Measurements from ENCODE around the gene CLEC4C. TPM values are rescaled to one million over a fixed set of nuclear protein-coding genes. Genes with fewer than 3 reads are reported as not detected.

CLEC4C gene
- total and polyA plus RNA-seq, 10 of the 15 experiments (the other 5 are each of a cell fraction or from before 2014, with no cell fraction given): 0.38 to 12.2 (median 4.6) TPM

DNA sequence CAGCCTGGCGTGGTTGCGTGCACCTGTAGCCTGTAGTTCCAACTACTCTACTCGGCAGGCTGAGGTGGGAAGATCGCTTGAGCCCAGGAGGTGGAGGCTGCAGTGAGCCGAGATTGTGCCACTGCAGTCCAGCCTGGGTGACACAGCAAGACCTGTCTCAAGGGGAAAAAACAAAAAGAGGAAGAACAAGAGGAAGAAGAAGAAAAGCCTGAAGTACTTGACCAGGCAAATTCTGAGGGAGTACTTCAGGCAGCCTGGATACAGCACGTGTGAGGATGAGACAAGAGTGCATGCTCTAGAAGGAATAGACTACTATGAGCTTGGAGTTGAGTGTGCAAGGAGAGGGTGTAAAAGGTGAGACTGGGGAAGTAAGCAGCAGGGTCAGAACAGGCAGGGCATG lies 53.4 kb downstream of the CLEC4C start:
- H3K4me2 ChIP-seq (ENCODE audit: control insufficient read depth, insufficient read depth): no peak overlapping the region
- H3K79me2 ChIP-seq (ENCODE audit: control insufficient read depth, insufficient read depth, low read length): no peaks in the 10 kb centered on the region
- no peak overlapping the region for H3K4me3 ChIP-seq
- no peak overlapping the region for H2AFZ ChIP-seq (ENCODE audit: control insufficient read depth, low read depth, low read length)
- in situ Hi-C loops (cut with MboI): no loop called here
- no peaks in the 10 kb centered on the region for H3K4me1 ChIP-seq (ENCODE audit: control insufficient read depth, insufficient read depth, low read length)
- H3K36me3 ChIP-seq (ENCODE audit: control insufficient read depth in 2 of 2, insufficient read depth in 2 of 2, low read length in 1 of 2): no peaks in the 10 kb centered on the region
- no peaks in the 10 kb centered on the region for H3K27me3 ChIP-seq (replicated peaks in 1 of 2; ENCODE audit: control insufficient read depth in 2 of 2, insufficient read depth in 2 of 2, low read length in 1 of 2)
- POLR2A ChIA-PET: interaction anchor here (0.6 kb wide), 1 partner anchor 10 kb away, joined by 3 read pairs; no protein-coding TSS in a partner anchor
- no TSS peak for BruUV-seq (replicated peaks)
- no peak overlapping the region for H3K9ac ChIP-seq (ENCODE audit: control insufficient read depth, insufficient read depth, low read length)
- no peaks in the 10 kb centered on the region for H3K9me3 ChIP-seq (replicated peaks; ENCODE audit: control insufficient read depth, insufficient read depth, low read length)
- SMC1A ChIA-PET (ENCODE audit: uncharacterized antibody, unreplicated experiment): no interaction called here
- CTCF ChIA-PET: no interaction called here
- H4K20me1 ChIP-seq (ENCODE audit: control insufficient read depth, insufficient read depth): no peaks in the 10 kb centered on the region
- no peak for FAIRE-seq
- RAD21 ChIA-PET (ENCODE audit: unreplicated experiment): no interaction called here
- no peak for DNase-seq (ENCODE audit: low read depth, low spot score)
- intact Hi-C loops (cut with micrococcal nuclease; ENCODE audit: unreplicated experiment): no loop called here
- no peak overlapping the region for H3K27ac ChIP-seq (ENCODE audit: control insufficient read depth, insufficient read depth)
- TF ChIP-seq RAD51 (IDR thresholded peaks at IDR 0.05): no peak
- no peak for TF ChIP-seq ETV6 (conservative IDR thresholded peaks at IDR 0.05 in 1 of 2, IDR thresholded peaks at IDR 0.05 in 1 of 2; ENCODE audit: borderline replicate concordance in 1 of 2, low read depth in 1 of 2)
- no peak for TF ChIP-seq NR2C1 (IDR thresholded peaks at IDR 0.05)
- no peak for TF ChIP-seq STAT1 (conservative IDR thresholded peaks at IDR 0.05)
- TF ChIP-seq ESRRA (IDR thresholded peaks at IDR 0.05; ENCODE audit: low read length): no peak
- no peak for TF ChIP-seq CHD2 (IDR thresholded peaks at IDR 0.05; ENCODE audit: borderline replicate concordance, low read depth, low read length)
- no peak for TF ChIP-seq HCFC1 (IDR thresholded peaks at IDR 0.05; ENCODE audit: low read length)
- no peak for TF ChIP-seq ZZZ3 (IDR thresholded peaks at IDR 0.05; ENCODE audit: control insufficient read depth, insufficient read length, low read depth)
- no peak for TF ChIP-seq NR2C2 (IDR thresholded peaks at IDR 0.05; ENCODE audit: borderline replicate concordance, control insufficient read depth, insufficient read length, low read depth)
- TF ChIP-seq, protein P1, sequence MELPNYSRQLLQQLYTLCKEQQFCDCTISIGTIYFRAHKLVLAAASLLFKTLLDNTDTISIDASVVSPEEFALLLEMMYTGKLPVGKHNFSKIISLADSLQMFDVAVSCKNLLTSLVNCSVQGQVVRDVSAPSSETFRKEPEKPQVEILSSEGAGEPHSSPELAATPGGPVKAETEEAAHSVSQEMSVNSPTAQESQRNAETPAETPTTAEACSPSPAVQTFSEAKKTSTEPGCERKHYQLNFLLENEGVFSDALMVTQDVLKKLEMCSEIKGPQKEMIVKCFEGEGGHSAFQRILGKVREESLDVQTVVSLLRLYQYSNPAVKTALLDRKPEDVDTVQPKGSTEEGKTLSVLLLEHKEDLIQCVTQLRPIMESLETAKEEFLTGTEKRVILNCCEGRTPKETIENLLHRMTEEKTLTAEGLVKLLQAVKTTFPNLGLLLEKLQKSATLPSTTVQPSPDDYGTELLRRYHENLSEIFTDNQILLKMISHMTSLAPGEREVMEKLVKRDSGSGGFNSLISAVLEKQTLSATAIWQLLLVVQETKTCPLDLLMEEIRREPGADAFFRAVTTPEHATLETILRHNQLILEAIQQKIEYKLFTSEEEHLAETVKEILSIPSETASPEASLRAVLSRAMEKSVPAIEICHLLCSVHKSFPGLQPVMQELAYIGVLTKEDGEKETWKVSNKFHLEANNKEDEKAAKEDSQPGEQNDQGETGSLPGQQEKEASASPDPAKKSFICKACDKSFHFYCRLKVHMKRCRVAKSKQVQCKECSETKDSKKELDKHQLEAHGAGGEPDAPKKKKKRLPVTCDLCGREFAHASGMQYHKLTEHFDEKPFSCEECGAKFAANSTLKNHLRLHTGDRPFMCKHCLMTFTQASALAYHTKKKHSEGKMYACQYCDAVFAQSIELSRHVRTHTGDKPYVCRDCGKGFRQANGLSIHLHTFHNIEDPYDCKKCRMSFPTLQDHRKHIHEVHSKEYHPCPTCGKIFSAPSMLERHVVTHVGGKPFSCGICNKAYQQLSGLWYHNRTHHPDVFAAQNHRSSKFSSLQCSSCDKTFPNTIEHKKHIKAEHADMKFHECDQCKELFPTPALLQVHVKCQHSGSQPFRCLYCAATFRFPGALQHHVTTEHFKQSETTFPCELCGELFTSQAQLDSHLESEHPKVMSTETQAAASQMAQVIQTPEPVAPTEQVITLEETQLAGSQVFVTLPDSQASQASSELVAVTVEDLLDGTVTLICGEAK (IDR thresholded peaks at IDR 0.05; ENCODE audit: borderline replicate concordance): no peak
- TF ChIP-seq, protein P2, sequence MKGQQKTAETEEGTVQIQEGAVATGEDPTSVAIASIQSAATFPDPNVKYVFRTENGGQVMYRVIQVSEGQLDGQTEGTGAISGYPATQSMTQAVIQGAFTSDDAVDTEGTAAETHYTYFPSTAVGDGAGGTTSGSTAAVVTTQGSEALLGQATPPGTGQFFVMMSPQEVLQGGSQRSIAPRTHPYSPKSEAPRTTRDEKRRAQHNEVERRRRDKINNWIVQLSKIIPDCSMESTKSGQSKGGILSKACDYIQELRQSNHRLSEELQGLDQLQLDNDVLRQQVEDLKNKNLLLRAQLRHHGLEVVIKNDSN (IDR thresholded peaks at IDR 0.05; ENCODE audit: borderline replicate concordance, extremely low read length, insufficient read depth, low read depth, low read length): no peak
- no peak for TF ChIP-seq DPF2 (IDR thresholded peaks at IDR 0.05)
- TF ChIP-seq NBN (IDR thresholded peaks at IDR 0.05): no peak
- no peak for TF ChIP-seq MEF2B (IDR thresholded peaks at IDR 0.05; ENCODE audit: partially characterized antibody, poor library complexity, severe bottlenecking)
- no peak for TF ChIP-seq ZSCAN29 (IDR thresholded peaks at IDR 0.05)
- no peak for TF ChIP-seq BMI1 (IDR thresholded peaks at IDR 0.05; ENCODE audit: borderline replicate concordance)
- TF ChIP-seq STAT3 (IDR thresholded peaks at IDR 0.05; ENCODE audit: low read depth, low read length): no peak
- TF ChIP-seq, protein P3, sequence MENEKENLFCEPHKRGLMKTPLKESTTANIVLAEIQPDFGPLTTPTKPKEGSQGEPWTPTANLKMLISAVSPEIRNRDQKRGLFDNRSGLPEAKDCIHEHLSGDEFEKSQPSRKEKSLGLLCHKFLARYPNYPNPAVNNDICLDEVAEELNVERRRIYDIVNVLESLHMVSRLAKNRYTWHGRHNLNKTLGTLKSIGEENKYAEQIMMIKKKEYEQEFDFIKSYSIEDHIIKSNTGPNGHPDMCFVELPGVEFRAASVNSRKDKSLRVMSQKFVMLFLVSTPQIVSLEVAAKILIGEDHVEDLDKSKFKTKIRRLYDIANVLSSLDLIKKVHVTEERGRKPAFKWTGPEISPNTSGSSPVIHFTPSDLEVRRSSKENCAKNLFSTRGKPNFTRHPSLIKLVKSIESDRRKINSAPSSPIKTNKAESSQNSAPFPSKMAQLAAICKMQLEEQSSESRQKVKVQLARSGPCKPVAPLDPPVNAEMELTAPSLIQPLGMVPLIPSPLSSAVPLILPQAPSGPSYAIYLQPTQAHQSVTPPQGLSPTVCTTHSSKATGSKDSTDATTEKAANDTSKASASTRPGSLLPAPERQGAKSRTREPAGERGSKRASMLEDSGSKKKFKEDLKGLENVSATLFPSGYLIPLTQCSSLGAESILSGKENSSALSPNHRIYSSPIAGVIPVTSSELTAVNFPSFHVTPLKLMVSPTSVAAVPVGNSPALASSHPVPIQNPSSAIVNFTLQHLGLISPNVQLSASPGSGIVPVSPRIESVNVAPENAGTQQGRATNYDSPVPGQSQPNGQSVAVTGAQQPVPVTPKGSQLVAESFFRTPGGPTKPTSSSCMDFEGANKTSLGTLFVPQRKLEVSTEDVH (IDR thresholded peaks at IDR 0.05; ENCODE audit: low read depth, partially characterized antibody): no peak
- 34% methylated on average over 6 of the region's 6 CpGs for WGBS (ENCODE audit: insufficient coverage, insufficient replicate concordance, low lambda C conversion rate, missing lambda C conversion rate)
- no peak for ATAC-seq
